T-helper 2 cell (primary cell): ENCODE data around the gene ANKS1B.
A peak's percentile ranks its signal among the peaks of the same experiment; 100 is the strongest.
"Not testable (repeated sequence)": the region's sequence is repeated elsewhere in the genome, so short reads cannot be mapped to it uniquely, and the experiment has no call there.

ENCODE experiments used
- DNase-seq, 5 experiments: peaks; one replicate each; pipeline versions ENCODE4 v3.0.0 to v3.0.0-alpha.2; 2012 to 2022

ANKS1B gene

DNA sequence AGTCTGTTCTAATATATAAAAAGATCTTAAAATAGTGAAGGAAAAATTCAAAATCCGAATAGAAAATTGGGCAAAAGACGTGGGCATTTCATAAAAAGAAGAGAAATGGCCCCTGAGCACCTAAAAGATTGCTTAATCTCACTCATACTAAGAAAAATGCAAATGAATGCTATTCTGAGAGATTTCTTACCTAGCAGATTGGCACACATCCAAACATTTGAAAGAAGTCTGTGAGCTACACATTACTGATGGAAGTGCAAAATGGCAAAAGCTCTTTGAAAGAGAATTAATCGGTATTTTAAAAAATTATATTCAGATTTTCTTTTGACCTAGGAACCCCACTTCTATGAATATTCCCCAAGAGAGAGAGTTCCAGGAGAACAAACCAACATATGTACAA is 617.6 kb downstream of the ANKS1B start:
- no peak for DNase-seq

DNA sequence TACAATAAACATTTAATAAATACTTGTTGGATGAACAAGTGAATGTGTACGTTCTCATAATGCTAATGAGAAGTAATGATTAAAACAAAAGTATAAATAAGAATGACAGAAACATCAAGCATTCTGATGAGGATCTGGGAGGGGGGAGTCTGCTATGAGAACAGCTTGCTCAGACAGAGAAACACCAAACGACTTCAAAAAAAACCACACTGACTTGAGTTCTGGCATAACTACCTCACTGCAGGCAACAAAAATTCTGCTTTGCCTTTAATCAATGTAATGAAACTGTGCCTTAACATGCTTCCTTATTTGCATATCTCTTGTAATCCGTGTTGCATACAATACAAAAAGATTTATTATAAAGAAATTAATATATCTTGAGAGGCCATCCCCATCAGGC is 632.5 kb downstream of the ANKS1B start:
- peak in 1 of 5 experiments; percentile 64 for DNase-seq

- DNase-seq = no peak
Measured at GRCh38 chr12:99343960-99344359, 640.8 kb downstream of the ANKS1B start.

DNA sequence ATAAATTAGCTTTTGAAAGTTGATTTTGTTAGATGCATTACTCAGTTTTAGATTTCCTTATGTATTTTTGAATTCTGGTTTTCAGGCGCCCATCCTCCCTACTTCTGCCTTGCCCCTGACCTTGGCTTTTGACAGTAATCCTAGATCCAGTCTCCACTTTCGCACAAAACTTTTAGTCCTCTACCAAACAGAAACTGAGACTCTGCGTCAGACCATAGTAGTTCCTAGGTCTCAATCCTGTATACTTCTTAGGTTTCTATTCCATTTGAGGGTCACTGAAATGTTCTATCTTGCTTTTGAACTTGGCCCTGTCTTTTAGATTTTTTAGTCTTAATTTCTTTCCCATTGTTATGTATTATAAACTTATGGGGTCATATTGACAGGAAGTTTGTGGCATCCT is 645.1 kb downstream of the ANKS1B start:
- DNase-seq = no peak

DNA sequence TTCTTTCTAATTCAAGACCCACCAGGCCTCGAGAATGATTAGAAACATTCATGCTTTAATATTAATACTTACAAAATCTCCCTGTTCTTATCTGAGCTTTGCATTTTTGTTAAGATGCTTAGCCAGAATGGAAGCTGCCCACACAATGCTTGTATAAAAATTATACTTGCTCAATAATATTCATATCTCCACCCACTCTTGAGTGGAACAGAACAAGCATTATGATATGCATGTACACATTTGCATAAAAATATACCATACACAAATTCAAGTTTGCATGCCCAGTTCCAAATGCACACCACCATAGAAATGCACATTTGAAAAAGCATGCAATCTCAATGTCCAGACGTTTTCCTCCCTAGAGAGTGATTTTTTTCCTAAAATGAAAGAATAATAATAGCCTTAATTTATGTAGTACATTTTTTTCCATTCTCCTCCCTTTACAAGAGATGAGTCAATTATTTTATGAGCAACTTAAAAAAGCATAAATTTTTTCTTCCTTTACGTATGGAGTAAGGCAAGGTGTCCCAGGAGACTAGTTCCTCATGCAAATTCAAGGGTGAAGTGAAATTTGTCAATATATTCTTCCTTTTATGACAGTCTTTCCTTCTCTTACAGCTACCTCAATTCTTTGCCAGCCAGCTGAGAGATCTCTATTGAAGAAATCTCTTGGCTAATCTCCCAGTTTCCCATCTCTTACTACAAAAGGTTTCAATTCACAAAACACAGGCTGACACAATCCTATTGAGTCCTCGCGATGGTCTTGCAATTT is 650.3 kb downstream of the ANKS1B start:
- DNase-seq = no peak

- DNase-seq = no peak
Measured at GRCh38 chr12:99332936-99333591, 651.7 kb downstream of the ANKS1B start.

DNA sequence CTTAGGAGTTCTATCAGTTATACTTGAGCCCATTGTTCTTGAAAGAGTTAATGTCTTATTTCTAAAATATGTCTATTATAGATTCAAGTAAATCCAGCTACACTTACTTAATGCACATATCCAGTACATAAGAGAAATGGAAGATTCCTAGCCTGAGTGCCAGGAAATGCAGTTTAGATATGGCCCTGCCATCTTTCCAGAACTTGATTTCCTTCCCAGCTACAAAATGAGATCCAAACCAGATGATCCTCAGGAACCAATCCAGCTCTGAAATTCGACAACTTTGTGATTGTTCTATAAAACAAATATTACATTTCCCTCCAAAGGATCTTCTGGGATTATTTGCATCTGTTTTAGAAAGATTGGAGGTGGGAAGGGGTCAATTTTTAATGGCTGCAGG is 654.5 kb downstream of the ANKS1B start:
- DNase-seq = no peak

GRCh38 chr12:99321210-99321609 is 663.5 kb downstream of the ANKS1B start:
- not testable (repeated sequence) for DNase-seq

DNA sequence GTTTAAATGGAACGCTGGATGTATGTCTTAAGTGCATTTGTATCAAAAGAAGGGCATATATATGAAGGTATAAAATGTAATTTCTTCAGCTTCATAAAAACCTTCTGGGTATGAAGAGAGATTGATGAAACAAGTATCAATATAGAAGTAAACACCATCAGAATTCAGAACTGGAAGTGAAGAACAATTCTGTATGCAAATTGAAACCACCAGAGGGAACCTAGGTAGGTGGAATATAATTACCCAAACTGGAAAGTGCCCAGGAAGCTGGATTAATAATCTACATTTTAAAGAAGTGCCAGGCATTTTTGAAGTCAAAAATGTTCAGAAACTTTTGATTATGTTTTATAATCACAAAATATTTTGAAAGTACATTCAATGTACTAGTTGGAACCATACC is 673.4 kb downstream of the ANKS1B start:
- DNase-seq = no peak

- no peak for DNase-seq
Measured at GRCh38 chr12:99309812-99310211, 674.9 kb downstream of the ANKS1B start.

GRCh38 chr12:99302874-99303273 is 681.9 kb downstream of the ANKS1B start:
- no peak for DNase-seq

GRCh38 chr12:99287136-99287535 is 697.6 kb downstream of the ANKS1B start:
- no peak for DNase-seq

GRCh38 chr12:99284161-99284560 is 700.6 kb downstream of the ANKS1B start:
- no peak for DNase-seq

DNA sequence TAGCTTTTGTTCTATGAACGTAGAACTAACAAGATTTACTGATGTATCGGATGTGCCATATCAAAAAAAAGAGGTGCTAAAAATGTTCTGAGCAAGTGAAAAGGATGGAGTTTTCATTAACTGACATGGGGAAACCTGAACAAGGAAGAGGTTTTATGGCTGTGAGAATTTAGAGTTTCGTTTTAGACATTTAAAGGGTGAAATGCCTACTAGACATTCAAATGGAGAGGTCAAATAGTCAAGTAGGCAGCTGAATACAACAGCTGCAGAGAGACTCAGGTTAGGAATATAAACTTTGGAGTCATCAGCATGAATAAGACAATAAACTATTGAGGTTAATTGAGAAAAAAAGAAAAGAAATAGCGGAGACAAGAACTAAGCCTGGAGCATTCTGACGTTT is 702.1 kb downstream of the ANKS1B start:
- no peak for DNase-seq

GRCh38 chr12:99282086-99282485 is 702.6 kb downstream of the ANKS1B start:
- DNase-seq = no peak

DNA sequence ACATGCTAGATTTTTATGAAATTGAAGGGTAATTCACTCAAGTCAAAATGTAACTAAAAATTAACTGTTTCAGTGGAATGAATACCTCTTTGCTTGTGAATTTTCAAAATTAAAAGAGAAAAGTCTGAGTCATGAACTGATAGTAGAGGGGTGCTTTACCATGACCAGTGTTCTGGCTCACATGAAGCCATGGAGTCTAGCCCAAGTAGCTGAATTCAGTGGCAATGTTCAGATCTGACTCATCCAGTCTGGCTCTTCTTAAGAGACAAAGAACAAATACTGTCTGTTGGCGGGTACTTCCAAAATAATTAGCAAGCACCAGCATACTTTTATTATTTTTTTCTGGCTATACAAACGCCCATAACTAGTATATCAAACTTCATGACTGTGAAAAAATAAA is 703.5 kb downstream of the ANKS1B start:
- DNase-seq = no peak

GRCh38 chr12:99278899-99279298 is 705.8 kb downstream of the ANKS1B start:
- no peak for DNase-seq

- no peak for DNase-seq
Measured at GRCh38 chr12:99277591-99278379, 707.0 kb downstream of the ANKS1B start.

- DNase-seq = no peak
Measured at GRCh38 chr12:99271071-99271470, 713.7 kb downstream of the ANKS1B start.

DNA sequence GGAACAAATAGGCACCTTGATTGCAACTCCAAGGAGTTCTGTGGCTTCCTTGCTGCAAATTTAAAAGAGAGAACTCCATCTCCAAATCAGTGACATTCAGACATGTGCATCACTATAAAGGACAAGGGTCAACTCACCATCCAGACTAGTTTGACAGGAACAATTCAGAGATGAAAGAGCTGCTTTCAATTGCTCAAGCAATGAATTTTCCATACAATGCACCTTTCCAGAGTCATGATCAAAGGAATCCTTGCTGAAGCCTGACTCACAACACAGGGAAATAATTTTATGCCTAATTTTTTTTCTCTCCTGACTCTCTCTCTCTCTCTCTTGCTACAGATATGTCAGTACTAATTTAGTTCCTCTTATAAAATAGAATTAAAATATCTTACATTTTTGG is 717.7 kb downstream of the ANKS1B start:
- no peak for DNase-seq

GRCh38 chr12:99265648-99266047 is 719.1 kb downstream of the ANKS1B start:
- no peak for DNase-seq

GRCh38 chr12:99261256-99261655 is 723.5 kb downstream of the ANKS1B start:
- DNase-seq = no peak

- DNase-seq = no peak
Measured at GRCh38 chr12:99260456-99260996, 724.2 kb downstream of the ANKS1B start.
